Lung (tissue), 12 donors: ENCODE results near the gene SRCIN1. TPM values are rescaled to one million over a fixed set of nuclear protein-coding genes. Genes with fewer than 3 reads are reported as not detected.

Experiments used
- ATAC-seq: fragments of 200-7000 bp; cut with Tn5 transposase; one replicate; pipeline ENCODE4 v1.9.1; 2020; ENCODE audit warnings: moderate number of reproducible peaks; ENCODE audit not compliant: insufficient read depth, low FRiP score
- DNase-seq, 3 donors: peaks; one replicate each; pipeline ENCODE4 v3.0.0-alpha.2; 2013 to 2017
- H3K27ac ChIP-seq, 2 donors: one replicate each; pipeline ENCODE4 v1.5.1; 2013; ENCODE audit warnings: mild to moderate bottlenecking in 2 of 2, moderate library complexity in 2 of 2, control low read depth in 1 of 2, inconsistent platforms in 1 of 2, low read depth in 1 of 2, low read length in 1 of 2
- H3K27me3 ChIP-seq, 3 donors: one replicate each; pipeline ENCODE4 v1.5.1; 2013; ENCODE audit warnings: low read length in 2 of 3; ENCODE audit not compliant: control insufficient read depth in 3 of 3, insufficient read depth in 3 of 3
- H3K36me3 ChIP-seq, 4 donors: one replicate each; pipeline ENCODE4 v1.5.1; 2013; ENCODE audit warnings: low read length in 4 of 4, mild to moderate bottlenecking in 1 of 4, moderate library complexity in 1 of 4; ENCODE audit not compliant: control insufficient read depth in 4 of 4, insufficient read depth in 4 of 4
- H3K4me1 ChIP-seq, 5 donors: one replicate each; pipeline ENCODE4 v1.5.1; 2013; ENCODE audit warnings: low read length in 5 of 5, mild to moderate bottlenecking in 2 of 5, moderate library complexity in 1 of 5; ENCODE audit not compliant: control insufficient read depth in 5 of 5, insufficient read depth in 5 of 5
- H3K4me3 ChIP-seq: one replicate; pipeline ENCODE4 v1.5.1; 2013; ENCODE audit warnings: mild to moderate bottlenecking, control low read depth, moderate library complexity
- H3K9ac ChIP-seq, 2 donors: one replicate each; pipeline ENCODE4 v1.5.1; 2013; ENCODE audit warnings: low read length in 2 of 2, control low read depth in 1 of 2; ENCODE audit not compliant: insufficient read depth in 1 of 2
- H3K9me3 ChIP-seq, 4 donors: one replicate each; pipeline ENCODE4 v1.5.1; 2013; ENCODE audit warnings: low read length in 3 of 4, mild to moderate bottlenecking in 1 of 4, moderate library complexity in 1 of 4; ENCODE audit not compliant: control insufficient read depth in 4 of 4, insufficient read depth in 3 of 4
- WGBS, 2 donors: extraction: QIAGEN DNeasy Blood & Tissue Kit; methylation state at CpG; one replicate each; pipeline ENCODE4 v1.1.7; 2013; 5-methylcytosine and 5-hydroxymethylcytosine counted together
- polyA plus RNA-seq, 2 donors: library from polyadenylated mRNA; stranded (reverse); fragments of 200-250 nt; gene quantifications; one replicate each; pipeline ENCODE4 v1.2.1, GENCODE V29; 2013
- total RNA-seq, 2 donors: library from RNA; depleted of rRNA in 1 of 2; stranded (reverse); fragments of >200 nt in 1 of 2; gene quantifications; one replicate each; pipeline ENCODE4 v1.2.1, GENCODE V29; 2014 to 2021
- TF ChIP-seq, protein P1 (sequence below): IDR thresholded peaks from 2 replicates; pipeline ENCODE4 v1.5.1; 2012; ENCODE audit warnings: mild to moderate bottlenecking; ENCODE audit errors: control extremely low read depth, extremely low read depth
- donor health status: control.
- donor health status: control.
- donor health status: Bipolar disorder and iron deficiency.
- donor health status: healthy.
- donor health status: DM: yes; HTN: yes; CAD: no.

The SRCIN1 gene
- total and polyA plus RNA-seq, 4 donors = 1.5 to 15.0 (median 2.5) TPM

DNA sequence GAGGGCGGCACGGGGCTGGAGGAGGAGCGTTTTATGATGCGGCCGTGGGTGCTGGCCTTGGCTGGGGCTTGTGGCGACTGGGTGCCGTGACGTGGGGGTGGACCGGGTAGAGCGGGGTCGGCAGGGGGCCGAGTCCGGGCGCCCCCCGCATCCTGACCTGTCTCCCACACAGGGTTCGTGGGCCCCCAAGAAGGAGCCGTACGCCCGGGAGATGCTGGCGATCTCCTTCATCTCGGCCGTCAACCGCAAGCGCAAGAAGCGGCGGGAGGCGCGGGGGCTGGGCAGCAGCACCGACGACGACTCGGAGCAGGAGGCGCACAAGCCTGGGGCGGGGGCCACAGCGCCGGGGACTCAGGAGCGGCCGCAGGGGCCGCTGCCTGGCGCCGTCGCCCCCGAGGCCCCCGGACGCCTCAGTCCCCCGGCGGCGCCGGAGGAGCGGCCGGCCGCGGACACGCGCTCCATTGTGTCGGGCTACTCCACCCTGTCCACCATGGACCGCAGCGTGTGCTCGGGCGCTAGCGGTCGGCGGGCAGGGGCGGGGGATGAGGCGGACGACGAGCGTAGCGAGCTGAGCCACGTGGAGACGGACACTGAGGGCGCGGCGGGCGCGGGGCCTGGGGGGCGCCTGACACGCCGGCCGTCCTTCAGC, 95.9 kb downstream of the SRCIN1 start:
- H3K27me3 ChIP-seq = peaks cover 0 to 9% (median 0%) of the 10 kb centered on the region in 3 donors
- H3K36me3 ChIP-seq = peaks cover 0 to 16% (median 2%) of the 10 kb centered on the region in 4 donors
- ATAC-seq (peak; percentile 13), DNase-seq (peak in 2 of 3 donors; percentile 40 to 44)
- H3K9me3 ChIP-seq = no peaks in the 10 kb centered on the region
- peaks cover 0 to 15% (median 3%) of the 10 kb centered on the region in 5 donors for H3K4me1 ChIP-seq
- no peak overlapping the region for H3K4me3 ChIP-seq
- 29 to 47% methylated on average over 46 to 80 of the region's 80 CpGs for WGBS, 2 donors
- no peak overlapping the region for H3K9ac ChIP-seq
- TF ChIP-seq, protein P1, sequence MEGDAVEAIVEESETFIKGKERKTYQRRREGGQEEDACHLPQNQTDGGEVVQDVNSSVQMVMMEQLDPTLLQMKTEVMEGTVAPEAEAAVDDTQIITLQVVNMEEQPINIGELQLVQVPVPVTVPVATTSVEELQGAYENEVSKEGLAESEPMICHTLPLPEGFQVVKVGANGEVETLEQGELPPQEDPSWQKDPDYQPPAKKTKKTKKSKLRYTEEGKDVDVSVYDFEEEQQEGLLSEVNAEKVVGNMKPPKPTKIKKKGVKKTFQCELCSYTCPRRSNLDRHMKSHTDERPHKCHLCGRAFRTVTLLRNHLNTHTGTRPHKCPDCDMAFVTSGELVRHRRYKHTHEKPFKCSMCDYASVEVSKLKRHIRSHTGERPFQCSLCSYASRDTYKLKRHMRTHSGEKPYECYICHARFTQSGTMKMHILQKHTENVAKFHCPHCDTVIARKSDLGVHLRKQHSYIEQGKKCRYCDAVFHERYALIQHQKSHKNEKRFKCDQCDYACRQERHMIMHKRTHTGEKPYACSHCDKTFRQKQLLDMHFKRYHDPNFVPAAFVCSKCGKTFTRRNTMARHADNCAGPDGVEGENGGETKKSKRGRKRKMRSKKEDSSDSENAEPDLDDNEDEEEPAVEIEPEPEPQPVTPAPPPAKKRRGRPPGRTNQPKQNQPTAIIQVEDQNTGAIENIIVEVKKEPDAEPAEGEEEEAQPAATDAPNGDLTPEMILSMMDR = no peak
- H3K27ac ChIP-seq = no peak overlapping the region

DNA sequence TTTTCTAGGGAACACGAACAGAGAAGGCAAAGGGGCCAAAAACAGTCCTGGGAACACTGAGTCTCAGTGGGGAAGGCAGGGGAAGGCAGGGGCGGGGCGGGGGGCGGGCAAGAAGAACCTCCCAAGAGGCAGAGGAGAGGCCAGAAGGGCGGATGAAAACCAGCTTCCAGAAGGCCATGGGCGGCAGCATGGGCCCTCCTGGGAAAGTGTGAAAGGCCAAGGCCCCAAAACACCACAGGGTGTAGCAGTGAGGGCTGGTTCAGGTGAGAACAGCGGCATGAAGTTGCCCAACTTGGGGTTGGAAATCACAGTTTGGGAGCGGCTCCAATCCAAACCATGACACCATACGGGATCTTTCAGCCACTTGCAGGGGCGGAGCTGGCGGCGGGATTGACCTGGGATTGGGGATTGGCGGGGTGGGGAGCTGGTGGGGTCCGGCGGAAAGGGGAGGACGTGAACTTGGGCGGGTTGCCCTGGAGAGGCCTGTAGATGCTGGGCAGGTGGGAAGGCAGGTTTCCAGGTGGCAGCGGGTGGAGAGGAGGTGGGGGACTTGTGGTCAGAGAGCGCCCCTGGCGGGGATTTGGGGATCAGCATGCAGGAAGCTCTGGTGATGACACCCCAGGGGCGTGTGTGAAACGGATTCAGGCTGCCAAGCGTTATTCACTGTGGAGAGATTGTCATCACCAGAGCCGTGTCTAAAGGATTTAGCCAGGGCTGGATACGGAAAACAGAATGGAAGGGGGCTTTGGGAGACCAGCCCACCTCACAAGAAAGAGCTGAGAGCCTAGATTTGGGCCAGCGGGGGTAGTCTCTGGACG, 96.6 kb downstream of the SRCIN1 start:
- no peak overlapping the region for H3K9ac ChIP-seq

DNA sequence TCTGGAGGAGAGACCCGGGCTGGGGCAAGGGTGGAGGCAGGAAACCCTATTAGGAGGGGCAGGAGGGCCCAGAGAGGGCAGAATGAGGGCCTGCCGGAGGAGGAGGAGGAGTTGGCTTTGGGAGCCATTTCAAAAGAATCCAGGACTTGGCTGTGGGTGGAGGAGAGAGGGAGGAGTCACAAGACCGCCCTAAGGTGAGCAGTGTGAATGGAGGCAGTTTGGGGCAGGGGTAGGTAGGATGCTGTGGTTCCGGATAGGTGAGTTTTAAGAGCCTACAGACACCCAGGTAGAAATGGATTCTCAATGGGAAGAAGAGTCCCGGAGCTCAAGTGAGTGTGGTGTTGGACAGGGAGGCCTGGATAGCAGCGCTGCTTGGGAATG, 97.2 kb downstream of the SRCIN1 start:
- TF ChIP-seq, protein P1 = no peak
- DNase-seq = no peak
- peaks cover 0 to 9% (median 0%) of the 10 kb centered on the region in 3 donors for H3K27me3 ChIP-seq
- H3K27ac ChIP-seq = no peak overlapping the region
- no peak overlapping the region for H3K9ac ChIP-seq
- H3K9me3 ChIP-seq = no peaks in the 10 kb centered on the region
- 86 to 89% methylated on average over 6 of the region's 6 CpGs for WGBS, 2 donors
- no peak for ATAC-seq
- H3K36me3 ChIP-seq = peaks cover 0 to 18% (median 2%) of the 10 kb centered on the region in 4 donors
- H3K4me3 ChIP-seq = no peak overlapping the region
- peaks cover 0 to 15% (median 3%) of the 10 kb centered on the region in 5 donors for H3K4me1 ChIP-seq

More for the DNA sequence above, 96.6 kb downstream of the SRCIN1 start:
- peaks cover 0 to 15% (median 3%) of the 10 kb centered on the region in 5 donors for H3K4me1 ChIP-seq
- DNase-seq (peak; percentile 92 to 93 (median 92)), ATAC-seq (peak; percentile 48)
- no peak overlapping the region for H3K27ac ChIP-seq
- peaks cover 0 to 9% (median 0%) of the 10 kb centered on the region in 3 donors for H3K27me3 ChIP-seq
- H3K4me3 ChIP-seq = no peak overlapping the region
- H3K9me3 ChIP-seq = no peaks in the 10 kb centered on the region
- TF ChIP-seq, protein P1 = no peak
- 57 to 69% methylated on average over 27 of the region's 27 CpGs for WGBS, 2 donors
- H3K36me3 ChIP-seq = peaks cover 0 to 18% (median 2%) of the 10 kb centered on the region in 4 donors
